Activated T-helper 9 cell treated with anti-CD3 and anti-CD28 coated beads, Interleukin-2, amount 50 U/mL, for 16 hours (primary cell): ENCODE results near the gene PSMG2.
A peak's percentile ranks its signal among the peaks of the same experiment; 100 is the strongest.

Source experiments
- DNase-seq: peaks from one replicate; pipeline ENCODE4 v3.0.0-alpha.2; 2020; ENCODE audit warnings: low read depth

The PSMG2 gene, protein sequence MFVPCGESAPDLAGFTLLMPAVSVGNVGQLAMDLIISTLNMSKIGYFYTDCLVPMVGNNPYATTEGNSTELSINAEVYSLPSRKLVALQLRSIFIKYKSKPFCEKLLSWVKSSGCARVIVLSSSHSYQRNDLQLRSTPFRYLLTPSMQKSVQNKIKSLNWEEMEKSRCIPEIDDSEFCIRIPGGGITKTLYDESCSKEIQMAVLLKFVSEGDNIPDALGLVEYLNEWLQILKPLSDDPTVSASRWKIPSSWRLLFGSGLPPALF

DNA sequence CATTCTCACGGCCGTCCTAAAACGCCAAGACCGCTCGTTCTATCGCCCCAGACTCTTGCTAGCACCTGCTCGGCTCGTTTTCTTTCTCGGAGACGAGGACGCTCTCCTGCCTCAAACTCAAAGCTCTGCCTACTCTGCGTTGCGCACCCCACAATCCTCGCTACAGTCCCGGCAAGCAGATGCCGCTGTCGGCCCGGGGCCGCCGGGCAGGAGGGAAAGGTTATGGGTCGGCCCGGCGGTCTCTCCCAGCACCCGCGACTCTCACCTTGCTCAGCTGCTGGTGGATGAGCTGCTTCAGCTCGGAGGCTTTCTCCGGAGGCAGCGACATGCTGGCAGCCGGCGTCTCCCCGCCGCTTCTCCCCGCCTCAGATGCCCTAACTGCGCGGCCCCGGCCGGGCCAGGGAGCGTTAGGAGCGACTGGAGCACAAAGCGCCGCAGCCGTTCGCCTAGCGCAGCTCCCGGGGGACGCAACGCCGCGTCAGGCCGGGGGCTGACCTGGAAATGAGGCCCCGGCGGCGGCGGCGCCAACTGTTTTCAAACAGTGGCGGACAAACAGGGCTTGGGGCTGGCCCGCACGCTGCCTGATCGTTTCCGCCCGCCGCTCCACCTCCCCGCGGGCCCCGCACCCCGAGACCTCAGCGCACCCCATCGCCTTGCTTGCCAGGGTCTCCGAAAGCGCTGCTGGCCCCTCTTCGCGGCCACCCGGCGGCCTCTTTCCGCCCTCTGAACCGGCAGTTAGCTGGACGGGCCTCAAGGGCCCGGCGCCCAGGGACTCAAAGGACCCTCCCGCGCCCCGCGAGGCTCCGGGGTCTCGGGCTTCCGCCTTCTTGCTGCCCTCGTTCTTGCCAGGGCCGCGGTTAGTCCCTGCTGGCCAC is at the start of gene PSMG2, which contains the start of gene CEP76:
Gene PSMG2 (plus strand): TSS at position 822 of the 875 bp plus-strand sequence. CDS start 66 bp downstream, outside the sequence.
Gene CEP76 (minus strand): TSS at position 503 of the 875 bp plus-strand sequence. CDS start 175 bp downstream, at position 328.
- peak; percentile 78 for DNase-seq

DNA sequence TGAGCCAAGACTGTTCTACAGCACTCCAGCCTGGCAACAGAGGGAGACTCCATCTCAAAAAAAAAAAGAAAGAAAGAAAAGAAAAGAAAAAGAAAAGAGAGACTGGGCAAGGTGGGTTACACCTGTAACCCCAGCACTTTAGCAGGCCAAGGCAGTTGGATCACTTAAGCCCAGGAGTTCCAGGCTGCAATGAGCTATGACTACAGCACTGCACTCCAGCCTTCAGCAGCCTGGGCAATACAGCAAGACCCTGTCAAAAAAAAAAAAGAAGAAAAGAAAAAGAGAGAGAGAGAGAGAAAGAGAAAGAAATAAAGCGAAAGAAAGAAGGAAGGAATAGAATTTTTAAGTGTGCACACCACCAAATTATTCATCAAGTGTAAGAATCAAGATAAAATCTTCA is 47.9 kb upstream of the PSMG2 start:
- DNase-seq, result no peak

DNA sequence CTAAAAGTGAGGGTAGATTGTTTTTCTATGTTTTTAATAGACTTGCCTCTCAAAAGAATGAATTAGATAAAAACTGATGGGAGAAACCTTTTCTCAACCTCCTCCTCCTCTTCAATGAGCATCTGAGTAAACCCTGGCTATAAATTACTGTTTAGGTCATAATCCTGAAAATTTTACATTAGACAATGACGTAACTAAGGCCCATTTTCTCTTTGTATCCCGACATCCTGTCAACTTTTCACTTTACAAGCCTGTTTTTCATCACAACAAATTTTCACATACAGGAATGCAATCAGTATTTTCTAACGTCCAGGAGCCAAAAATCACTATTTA is 46.3 kb upstream of the PSMG2 start:
- DNase-seq, result no peak

DNA sequence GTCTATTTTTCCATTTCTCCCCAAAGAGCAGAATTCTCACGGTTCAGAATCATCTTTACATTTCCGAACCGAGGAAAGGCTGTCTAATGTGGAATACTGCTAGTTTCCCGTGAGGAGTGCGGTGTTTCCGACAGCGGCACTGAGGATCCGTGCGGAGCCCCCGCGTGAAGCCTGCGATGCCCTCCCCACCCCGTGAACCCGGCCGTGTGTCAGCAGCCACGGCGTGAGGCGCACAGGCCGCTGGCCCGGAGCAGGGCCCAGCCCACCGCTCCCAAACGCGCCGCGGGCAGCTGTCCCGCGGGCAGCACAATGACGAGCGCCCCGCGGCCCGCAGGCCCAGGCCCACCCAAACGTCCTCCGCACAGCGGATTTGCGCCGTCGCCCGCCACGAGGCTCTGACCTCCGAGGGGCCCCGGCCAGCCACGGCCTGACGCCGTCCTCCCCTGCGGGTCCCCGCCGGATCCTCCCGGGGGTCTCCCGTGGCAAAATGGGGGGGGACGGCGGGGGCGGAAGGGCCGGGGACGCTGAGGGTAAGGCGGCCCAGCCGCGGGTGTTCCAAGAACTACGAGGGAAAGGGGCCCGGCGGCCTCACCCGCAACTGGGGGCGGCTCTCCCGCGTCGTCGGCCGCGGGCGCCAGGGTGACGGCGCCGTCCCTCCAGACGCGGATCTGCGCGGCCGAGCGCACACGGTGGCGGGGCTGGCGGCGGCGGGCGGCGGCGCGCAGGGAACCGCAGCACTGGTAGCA is 45.7 kb upstream of the PSMG2 start:
- DNase-seq, result peak; percentile 1

DNA sequence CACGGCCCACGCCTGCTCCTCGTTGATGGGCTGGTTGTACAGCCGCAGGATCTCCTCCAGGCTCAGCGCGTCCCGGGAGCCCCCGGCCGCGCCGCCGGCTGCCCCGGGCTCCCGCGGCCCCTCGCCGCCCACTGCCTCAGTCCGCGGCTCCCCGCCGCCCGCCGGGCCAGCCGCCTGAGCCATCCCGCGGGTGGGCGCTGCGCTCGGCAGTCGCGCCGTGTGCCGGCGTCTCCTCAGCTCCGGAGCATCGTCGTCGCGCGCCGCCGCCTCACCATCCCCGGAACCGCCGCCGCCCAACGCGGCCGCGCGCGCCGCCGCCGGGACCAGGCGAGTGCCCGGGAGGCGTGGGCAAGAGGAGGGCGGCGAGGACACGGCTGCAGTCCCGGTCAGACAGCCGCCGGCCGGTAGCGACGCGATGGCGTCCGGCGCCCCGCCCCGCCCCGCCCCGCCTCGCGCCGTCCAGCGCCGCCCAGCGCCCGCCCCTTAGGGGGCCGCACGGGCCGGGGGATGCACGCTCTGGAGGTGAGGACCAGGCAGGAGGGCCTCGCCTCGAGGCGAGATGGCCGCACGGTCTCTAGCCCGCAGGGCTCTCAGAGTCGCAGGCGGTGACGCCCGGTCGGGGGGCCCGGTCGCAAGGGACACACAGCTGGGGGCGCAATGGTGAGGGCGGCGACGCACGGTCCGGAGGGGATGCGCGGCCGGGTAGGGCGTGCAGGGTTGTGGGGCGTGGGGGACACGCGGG is 45.0 kb upstream of the PSMG2 start, which contains the start of gene SPIRE1:
Gene SPIRE1 (minus strand): TSS at position 424 of the 742 bp plus-strand sequence. CDS start 241 bp downstream, at position 183.
- DNase-seq, result peak; percentile 10

- no peak for DNase-seq
Measured at GRCh38 chr18:12658426-12659138, 44.3 kb upstream of the PSMG2 start.

DNA sequence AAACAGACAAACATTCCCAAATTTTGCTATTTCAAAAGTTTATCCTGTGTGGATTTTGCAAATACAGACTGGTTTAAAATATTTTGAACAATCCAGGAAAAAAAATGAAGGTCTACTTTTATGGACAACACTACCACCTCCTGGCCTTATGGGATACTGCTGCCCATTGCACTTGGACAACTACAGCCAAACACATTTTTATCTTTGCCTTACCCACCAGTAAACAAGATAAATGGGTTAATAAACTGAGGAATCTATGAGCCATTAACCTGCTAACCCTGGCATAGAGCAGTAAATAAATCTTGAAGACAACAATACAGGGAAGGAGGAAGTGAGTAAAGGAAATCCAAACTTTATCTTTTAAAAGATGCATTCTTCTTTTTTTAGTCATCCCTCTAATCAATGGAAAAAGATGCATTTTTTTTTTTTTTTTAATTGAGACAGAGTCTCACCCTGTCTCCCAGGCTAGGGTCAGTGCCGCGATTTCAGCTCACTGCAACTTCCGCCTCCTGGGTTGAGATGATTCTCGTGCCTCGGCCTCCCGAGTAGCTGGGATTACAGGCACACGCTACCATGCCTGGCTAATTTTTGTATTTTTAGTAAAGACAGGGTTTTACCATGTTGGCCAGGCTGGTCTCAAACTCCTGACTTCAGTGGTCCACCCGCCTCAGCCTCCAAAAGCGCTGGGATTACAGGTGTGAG is 42.8 kb upstream of the PSMG2 start:
- peak; percentile 6 for DNase-seq

DNA sequence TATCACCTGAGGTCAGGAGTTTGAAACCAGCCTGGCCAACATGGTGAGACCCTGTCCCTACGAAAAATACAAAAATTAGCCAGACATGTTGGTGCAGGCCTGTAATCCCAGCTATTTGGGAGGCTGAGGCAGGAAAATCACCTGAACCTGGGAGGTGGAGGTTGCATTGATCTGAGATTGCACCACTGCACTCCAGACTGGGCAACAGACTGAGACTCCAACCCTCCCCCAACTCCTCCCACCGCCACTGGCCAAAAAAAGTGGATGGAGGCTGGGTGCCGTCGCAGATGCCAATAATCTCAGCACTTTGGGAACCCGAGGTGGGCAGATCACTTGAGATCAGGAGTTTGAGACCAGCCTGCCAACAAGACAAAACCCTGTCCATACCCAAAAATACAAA is 34.8 kb upstream of the PSMG2 start:
- DNase-seq, result no peak

DNA sequence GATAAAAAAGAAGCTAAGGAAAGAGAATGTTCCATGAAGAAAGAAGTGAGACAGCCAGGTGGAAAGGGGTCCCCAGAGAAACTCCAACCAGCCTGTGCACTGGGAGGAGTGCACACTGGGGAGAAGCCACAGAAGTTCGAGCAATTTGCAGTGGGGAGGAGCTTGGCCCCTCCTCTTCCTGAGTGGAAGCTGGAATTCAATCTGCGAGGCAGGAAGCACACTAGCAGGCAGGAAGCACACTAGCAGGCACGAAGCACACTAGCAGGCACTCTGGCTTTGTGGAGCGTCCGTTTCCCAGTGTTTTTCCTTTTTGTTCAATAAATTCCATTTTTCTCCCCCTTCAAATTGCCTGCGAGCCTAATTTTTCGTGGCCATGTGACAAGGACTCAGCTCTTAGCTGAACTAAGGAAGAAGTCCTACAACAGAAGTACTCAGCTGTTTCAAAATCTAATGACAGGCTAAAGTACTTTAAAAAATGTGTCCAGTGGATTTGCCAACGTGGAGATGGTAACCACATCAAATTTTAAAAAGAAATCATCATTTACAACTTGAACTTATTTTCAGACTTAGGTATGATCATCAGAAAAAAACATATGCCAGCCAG is 23.6 kb upstream of the PSMG2 start:
- DNase-seq, result no peak

DNA sequence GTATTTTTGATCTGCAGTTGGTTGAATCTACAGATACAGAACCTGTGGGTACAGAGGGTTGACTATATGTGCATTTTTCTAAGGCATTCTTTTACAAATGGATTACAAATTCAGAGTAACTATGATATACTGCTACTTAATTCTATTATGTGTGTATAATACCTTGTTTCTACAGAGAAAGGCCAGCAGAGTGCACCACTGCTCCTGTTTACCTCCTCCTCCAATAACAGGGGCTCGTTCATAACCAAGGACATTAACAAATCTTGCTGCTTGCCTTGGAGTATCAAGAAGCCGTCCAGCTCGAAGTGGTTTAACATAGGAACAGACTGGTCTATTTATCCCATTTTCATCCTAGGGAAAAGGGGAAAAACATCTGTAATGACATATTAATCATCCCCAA is 16.7 kb upstream of the PSMG2 start:
- no peak for DNase-seq

- no peak for DNase-seq
Measured at GRCh38 chr18:12689256-12689850, 13.5 kb upstream of the PSMG2 start.

DNA sequence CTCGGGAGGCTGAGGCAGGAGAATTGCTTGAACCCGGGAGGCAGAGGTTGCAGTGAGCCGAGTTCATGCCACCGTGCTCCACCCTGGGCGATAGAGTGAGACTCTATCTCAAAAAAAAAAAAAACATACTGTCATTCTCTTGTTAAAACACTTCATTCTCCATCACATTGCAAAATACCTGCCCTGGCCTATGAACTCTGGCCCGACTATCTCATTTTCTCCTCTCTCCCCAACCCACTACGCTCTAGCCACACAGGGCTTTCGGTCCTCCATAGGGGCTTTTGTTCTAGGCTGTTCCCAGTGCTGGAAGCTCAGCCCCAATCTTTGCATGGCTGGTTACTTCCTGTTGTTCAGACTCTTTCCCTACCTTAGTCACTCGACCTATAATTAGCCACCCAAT is 10.6 kb upstream of the PSMG2 start:
- no peak for DNase-seq

GRCh38 chr18:12694032-12694431 is 8.8 kb upstream of the PSMG2 start:
- DNase-seq, result no peak

DNA sequence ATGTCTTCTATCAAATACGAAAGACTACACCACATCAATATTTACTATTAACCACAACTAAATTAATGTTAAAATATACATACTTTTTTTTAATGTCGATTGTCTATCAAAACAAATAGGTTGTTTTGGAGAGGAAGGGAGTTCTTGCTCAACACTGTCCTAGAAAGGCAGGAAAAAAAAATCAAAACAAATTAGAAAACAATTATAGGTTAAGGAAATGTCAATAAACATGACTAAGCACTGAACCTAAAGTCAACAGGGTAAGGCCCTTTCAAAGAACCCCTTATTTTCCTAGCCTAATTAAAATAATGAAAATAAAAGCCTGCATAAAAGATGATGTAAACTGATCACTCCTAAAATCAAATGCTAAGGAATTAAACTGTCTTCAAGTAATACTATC is 3.1 kb upstream of the PSMG2 start:
- DNase-seq, result no peak

DNA sequence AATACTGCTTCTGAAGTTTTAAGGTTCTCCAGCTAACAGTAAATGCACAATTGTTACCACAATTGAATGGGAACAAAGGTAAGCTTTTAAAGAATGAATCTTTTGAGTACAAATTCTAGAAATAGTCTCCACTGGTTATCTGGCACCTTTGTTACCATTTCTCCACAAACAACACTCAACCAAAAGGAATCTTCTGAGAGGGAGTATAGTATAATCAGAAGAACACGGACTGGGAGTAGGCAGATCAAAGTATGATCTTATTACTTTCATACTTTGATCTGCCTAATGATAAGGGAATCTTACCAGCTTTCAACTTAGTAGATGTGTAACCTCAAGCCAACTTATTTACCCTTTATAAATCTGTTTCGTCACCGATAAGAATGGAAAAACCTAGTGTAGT is 1.7 kb upstream of the PSMG2 start:
- DNase-seq, result no peak

GRCh38 chr18:12703096-12703567 is 290 bp downstream of the PSMG2 start:
- DNase-seq, result no peak

DNA sequence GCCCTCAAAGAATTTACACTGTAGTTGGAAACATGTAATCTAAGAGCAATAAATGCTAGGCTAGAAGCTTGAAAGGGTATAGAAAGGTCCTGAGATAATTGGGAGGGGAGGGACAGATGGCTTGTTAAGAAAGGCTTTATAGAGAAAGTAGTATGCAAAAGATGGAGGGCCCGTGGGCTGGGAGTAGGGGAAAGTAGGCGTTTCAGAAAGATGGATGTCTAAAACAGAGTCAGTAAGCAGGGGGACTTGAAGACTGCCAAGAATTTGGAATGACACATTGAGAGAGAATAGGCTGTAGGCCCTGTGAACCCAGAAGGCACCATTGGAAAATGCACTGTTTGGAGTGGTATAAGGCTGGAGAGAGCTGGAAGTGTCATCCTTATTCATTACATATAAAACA is 822 bp downstream of the PSMG2 start:
- no peak for DNase-seq

DNA sequence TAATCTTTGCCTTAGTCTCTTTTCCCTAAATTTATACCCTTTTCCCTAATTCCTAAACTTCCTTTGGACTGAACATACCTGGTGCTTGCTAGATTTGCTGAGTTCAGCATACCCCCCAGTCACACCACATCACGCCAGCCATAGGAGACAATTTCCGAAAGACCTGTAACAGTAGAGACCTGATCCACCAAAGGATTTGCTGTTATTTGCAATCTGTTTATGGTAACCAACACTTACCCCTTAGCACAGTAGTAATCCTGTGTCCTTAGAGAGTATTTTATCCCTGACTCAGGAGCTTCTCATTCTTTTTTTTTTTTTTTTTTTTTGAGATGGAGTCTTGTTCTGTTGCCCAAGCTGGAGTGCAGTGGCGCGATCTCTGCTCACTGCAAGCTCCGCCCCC is 8.6 kb downstream of the PSMG2 start:
- no peak for DNase-seq

DNA sequence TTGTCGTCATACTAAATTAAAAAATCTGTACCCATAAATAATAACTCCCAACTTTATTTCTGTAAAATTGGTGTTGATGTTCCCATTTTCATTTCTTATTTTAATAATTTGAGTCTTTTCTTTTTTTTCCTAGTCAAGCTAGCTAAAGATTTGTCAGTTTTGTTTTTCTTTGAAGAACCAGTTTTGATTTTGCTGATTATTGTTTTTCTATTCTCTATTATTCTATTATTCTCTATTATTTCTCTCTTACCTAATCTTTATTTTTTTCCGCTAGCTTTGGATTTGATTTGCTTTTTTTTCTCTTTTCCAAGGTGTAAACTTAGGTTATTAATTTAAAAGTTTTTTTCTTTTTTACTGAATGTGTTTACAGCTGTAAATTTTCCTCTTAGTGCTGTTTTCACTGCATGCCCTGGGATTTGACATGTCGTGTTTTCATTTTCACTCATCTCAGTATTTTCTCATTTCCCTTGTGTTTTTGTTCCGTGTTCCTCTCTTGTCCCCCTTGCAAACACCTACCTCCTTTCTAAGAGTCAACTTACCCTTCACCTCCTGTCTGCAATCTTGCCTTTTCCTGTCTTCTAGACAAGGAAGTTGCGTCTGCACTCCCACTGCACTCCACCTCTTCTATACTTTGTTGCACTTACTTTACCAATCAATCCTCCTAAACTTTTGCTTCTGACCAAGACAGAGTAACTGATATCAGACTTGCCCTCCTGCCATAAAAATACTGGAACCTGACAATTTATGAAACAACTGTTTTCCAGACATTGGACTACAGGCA is 18.8 kb downstream of the PSMG2 start:
- no peak for DNase-seq
